HCT116 (cell line): ENCODE measurements around the gene ZNF181. TPM values are rescaled to one million over a fixed set of nuclear protein-coding genes. Genes with fewer than 3 reads are reported as not detected.
A peak's percentile ranks its signal among the peaks of the same experiment; 100 is the strongest.

Experiments
- ATAC-seq: fragments of 200-7000 bp; cut with Tn5 transposase; 2 replicates; pipeline ENCODE4 v1.9.1; 2020; ENCODE audit warnings: mild to moderate bottlenecking, moderate library complexity
- BruUV-seq: library from RNA; stranded (reverse); fragments of 400-500 nt; replicated peaks from 2 replicates; lab custom pipeline; 2021; lab: Mats Ljungman, UMichigan
- CTCF ChIA-PET: fragments of 300-600 bp; sonication (Branson Sonifier 250); formaldehyde crosslinking; loops from one replicate; lab custom pipeline; 2021; ENCODE audit warnings: antibody characterized with exemption; lab: Charles Lee
- POLR2A ChIA-PET: fragments of 300-600, 350-600 bp; sonication (Branson Sonifier 250); formaldehyde crosslinking; loops from one replicate; lab custom pipeline; 2021; ENCODE audit warnings: antibody characterized with exemption; lab: Charles Lee
- RAD21 ChIA-PET, 2 experiments: fragments of 300-600 bp; sonication (Branson Sonifier 250); formaldehyde crosslinking; loops; one replicate each; lab custom pipeline; 2023; ENCODE audit warnings: low total read pairs in 2 of 2; ENCODE audit not compliant: uncharacterized antibody in 2 of 2, unreplicated experiment in 2 of 2, low non-redundant PET in 1 of 2; lab: Charles Lee
- DNase-seq: peaks from one replicate; pipeline ENCODE4 v3.0.0-alpha.2; 2010; ENCODE audit warnings: low read depth, low spot score
- H2AFZ ChIP-seq: fragments of 200-600 bp; shearing (Covaris generic), sonication (generic); 2 replicates; pipeline ENCODE4 v1.6.1; 2017; ENCODE audit warnings: low read depth, mixed run types, mixed read lengths, antibody characterized with exemption, low read length; ENCODE audit not compliant: poor library complexity, severe bottlenecking
- H3K27ac ChIP-seq: 2 replicates; pipeline ENCODE4 v1.5.1; 2012; ENCODE audit warnings: low read depth, low read length
- H3K27me3 ChIP-seq: fragments of 200-600 bp; sonication (generic); 2 replicates; pipeline ENCODE4 v1.6.1; 2016; ENCODE audit warnings: mixed run types, low read length, mixed read lengths; ENCODE audit not compliant: insufficient read depth
- H3K36me3 ChIP-seq, 2 experiments: fragments of 200-500 bp in 1 of 2; fragments of 200-600 bp in 1 of 2; sonication (Bioruptor generic) in 1 of 2; sonication (generic) in 1 of 2; 2 replicates each; pipeline versions ENCODE4 v1.5.1 to v1.6.1; 2014 to 2016; ENCODE audit warnings: low read length in 2 of 2, inconsistent platforms in 1 of 2, mixed read lengths in 1 of 2, mixed run types in 1 of 2; ENCODE audit not compliant: insufficient read depth in 2 of 2, control insufficient read depth in 1 of 2
- H3K4me1 ChIP-seq, 2 experiments: fragments of 200-600 bp in 1 of 2; sonication (generic) in 1 of 2; 2 replicates each; pipeline versions ENCODE4 v1.5.1 to v1.6.1; 2012 to 2017; ENCODE audit warnings: low read length in 2 of 2, inconsistent platforms in 1 of 2, mild to moderate bottlenecking in 1 of 2, mixed read lengths in 1 of 2, mixed run types in 1 of 2, moderate library complexity in 1 of 2; ENCODE audit not compliant: insufficient read depth in 2 of 2, control insufficient read depth in 1 of 2
- H3K4me2 ChIP-seq: fragments of 200-600 bp; sonication (generic); 2 replicates; pipeline ENCODE4 v1.6.1; 2017; ENCODE audit warnings: mixed run types, low read length, mixed read lengths
- H3K4me3 ChIP-seq, 2 experiments: fragments of 200-600 bp in 1 of 2; sonication (generic) in 1 of 2; replicated peaks in 1 of 2; 2 replicates each; pipeline ENCODE4 v1.5.1; 2011 to 2016; ENCODE audit warnings: low read length in 2 of 2, control low read depth in 1 of 2, low read depth in 1 of 2, mild to moderate bottlenecking in 1 of 2, mixed read lengths in 1 of 2, mixed run types in 1 of 2
- H3K79me2 ChIP-seq: fragments of 200-600 bp; sonication (generic); 2 replicates; pipeline ENCODE4 v1.6.1; 2017; ENCODE audit warnings: mild to moderate bottlenecking, mixed run types, low read length, moderate library complexity, mixed read lengths; ENCODE audit not compliant: insufficient read depth
- H3K9ac ChIP-seq: fragments of 200-600 bp; sonication (generic); 2 replicates; pipeline ENCODE4 v1.6.1; 2016; ENCODE audit warnings: low read length, mixed read lengths
- H3K9me2 ChIP-seq: fragments of 200-600 bp; sonication (generic), shearing (Covaris generic); 2 replicates; pipeline ENCODE4 v1.6.1; 2017; ENCODE audit warnings: mixed run types, mild to moderate bottlenecking, moderate library complexity; ENCODE audit not compliant: insufficient read depth
- H3K9me3 ChIP-seq, 2 experiments: fragments of 200-500 bp in 1 of 2; fragments of 200-600 bp in 1 of 2; sonication (Bioruptor generic) in 1 of 2; sonication (generic) in 1 of 2; 2 replicates each; pipeline ENCODE4 v1.6.1; 2014 to 2017; ENCODE audit warnings: low read length in 2 of 2, mixed read lengths in 2 of 2, inconsistent platforms in 1 of 2, low read depth in 1 of 2, mild to moderate bottlenecking in 1 of 2, mixed run types in 1 of 2, moderate library complexity in 1 of 2; ENCODE audit not compliant: control insufficient read depth in 1 of 2, insufficient read depth in 1 of 2
- H4K20me1 ChIP-seq: fragments of 200-600 bp; sonication (generic), shearing (Covaris generic); 2 replicates; pipeline ENCODE4 v1.6.1; 2017; ENCODE audit warnings: mixed run types, mild to moderate bottlenecking, moderate library complexity; ENCODE audit not compliant: insufficient read depth
- CBX3 ChIP-seq: IDR thresholded peaks from 2 replicates; pipeline ENCODE4 v1.6.1; 2012; ENCODE audit warnings: low read depth
- EGR1 ChIP-seq: IDR thresholded peaks from 2 replicates; pipeline ENCODE4 v1.6.1; 2012; ENCODE audit warnings: low read depth
- ELF1 ChIP-seq: IDR thresholded peaks from 2 replicates; pipeline ENCODE4 v1.6.1; 2012; ENCODE audit warnings: low read depth, borderline replicate concordance
- EZH2 ChIP-seq: fragments of 200-600 bp; sonication (generic); IDR thresholded peaks from 2 replicates; pipeline ENCODE4 v1.6.1; 2017; ENCODE audit warnings: antibody characterized with exemption, mixed run types
- FOSL1 ChIP-seq: IDR thresholded peaks from 2 replicates; pipeline ENCODE4 v1.6.1; 2012; ENCODE audit warnings: low read depth
- POLR2A ChIP-seq: IDR thresholded peaks from 2 replicates; pipeline ENCODE4 v1.7.0; 2011; ENCODE audit warnings: borderline replicate concordance; ENCODE audit not compliant: insufficient read depth, insufficient read length; ENCODE audit errors: extremely low read depth
- POLR2AphosphoS5 ChIP-seq: IDR thresholded peaks from 2 replicates; pipeline ENCODE4 v1.6.1; 2011; ENCODE audit warnings: mild to moderate bottlenecking, low read depth, low read length, moderate library complexity
- RAD21 ChIP-seq: IDR thresholded peaks from 2 replicates; pipeline ENCODE4 v1.6.1; 2012; ENCODE audit warnings: low read depth, mild to moderate bottlenecking
- SP1 ChIP-seq: IDR thresholded peaks from 2 replicates; pipeline ENCODE4 v1.6.1; 2012; ENCODE audit warnings: low read depth
- SRF ChIP-seq: IDR thresholded peaks from 2 replicates; pipeline ENCODE4 v1.6.1; 2012; ENCODE audit warnings: low read depth
- ZFX ChIP-seq: fragments of 450-650 bp; IDR thresholded peaks from 2 replicates; pipeline ENCODE4 v1.6.1; 2017
- intact Hi-C: fragments of 100-400 bp; cut with micrococcal nuclease; formaldehyde crosslinking; loops from 2 replicates; pipeline ENCODE4 v1.10.0; 2022
- total RNA-seq: library from RNA; stranded (reverse); gene quantifications from one replicate; pipeline ENCODE4 v1.2.1, GENCODE V29; 2021; ENCODE audit not compliant: unreplicated experiment
- TF ChIP-seq, protein P1 (sequence below): IDR thresholded peaks from 2 replicates; pipeline ENCODE4 v1.6.1; 2011; ENCODE audit warnings: mild to moderate bottlenecking, low read length, moderate library complexity; ENCODE audit not compliant: insufficient replicate concordance; ENCODE audit errors: extremely low read depth
- TF ChIP-seq, protein P2 (sequence below): IDR thresholded peaks from 2 replicates; pipeline ENCODE4 v1.6.1; 2012
- TF ChIP-seq, protein P3 (sequence below), 3 experiments: fragments of 200-600 bp in 1 of 3; sonication (generic) in 1 of 3; IDR thresholded peaks in 2 of 3; conservative IDR thresholded peaks in 1 of 3; 2 replicates each; pipeline ENCODE4 v1.5.1; 2012 to 2017; ENCODE audit warnings: low read depth in 2 of 3, low read length in 2 of 3, antibody characterized with exemption in 1 of 3, borderline replicate concordance in 1 of 3, control low read depth in 1 of 3, mild to moderate bottlenecking in 1 of 3, mixed read lengths in 1 of 3, mixed run types in 1 of 3, moderate library complexity in 1 of 3; ENCODE audit not compliant: insufficient read depth in 1 of 3

The ZNF181 gene
- total RNA-seq, 1 experiment from 2014 or later = 4.0 TPM

DNA sequence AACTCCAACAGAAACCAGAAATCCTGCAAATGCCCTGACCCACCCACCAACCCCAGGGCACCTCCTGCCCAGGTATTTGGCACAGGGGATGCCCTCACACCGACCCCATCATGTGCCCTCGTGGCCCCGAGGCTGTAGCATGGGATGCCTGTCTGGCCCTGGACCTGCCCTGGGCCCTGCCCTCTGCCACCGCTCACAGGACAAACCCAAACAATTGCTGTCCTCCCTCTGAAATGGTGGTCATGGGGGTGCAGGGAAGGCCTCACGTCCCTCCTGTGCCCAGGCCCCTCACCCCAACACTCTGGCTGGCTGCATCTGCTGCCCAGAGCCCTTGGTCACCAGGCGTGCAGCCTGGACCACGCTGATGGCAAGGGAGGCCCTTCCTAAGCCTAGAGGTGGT is 2.1 kb upstream of the ZNF181 start:
- no peaks in the 10 kb centered on the region for H3K9me2 ChIP-seq
- H2AFZ ChIP-seq = no peak overlapping the region
- H3K36me3 ChIP-seq = no peaks in the 10 kb centered on the region
- H3K4me3 ChIP-seq = no peak overlapping the region
- ATAC-seq = no peak
- H3K9ac ChIP-seq = no peak overlapping the region
- no peak overlapping the region for H3K4me2 ChIP-seq
- DNase-seq = no peak
- ChIA-PET RAD21 (no interaction called here), POLR2A (no interaction called here), CTCF (no interaction called here)
- H4K20me1 ChIP-seq = no peaks in the 10 kb centered on the region
- H3K27me3 ChIP-seq = peaks cover 8% of the 10 kb centered on the region; the same call in 1 of the 2 replicates
- TF ChIP-seq SP1 (no peak), EGR1 (no peak), RAD21 (no peak), CBX3 (no peak), POLR2AphosphoS5 (no peak)
- TF ChIP-seq, protein P1, sequence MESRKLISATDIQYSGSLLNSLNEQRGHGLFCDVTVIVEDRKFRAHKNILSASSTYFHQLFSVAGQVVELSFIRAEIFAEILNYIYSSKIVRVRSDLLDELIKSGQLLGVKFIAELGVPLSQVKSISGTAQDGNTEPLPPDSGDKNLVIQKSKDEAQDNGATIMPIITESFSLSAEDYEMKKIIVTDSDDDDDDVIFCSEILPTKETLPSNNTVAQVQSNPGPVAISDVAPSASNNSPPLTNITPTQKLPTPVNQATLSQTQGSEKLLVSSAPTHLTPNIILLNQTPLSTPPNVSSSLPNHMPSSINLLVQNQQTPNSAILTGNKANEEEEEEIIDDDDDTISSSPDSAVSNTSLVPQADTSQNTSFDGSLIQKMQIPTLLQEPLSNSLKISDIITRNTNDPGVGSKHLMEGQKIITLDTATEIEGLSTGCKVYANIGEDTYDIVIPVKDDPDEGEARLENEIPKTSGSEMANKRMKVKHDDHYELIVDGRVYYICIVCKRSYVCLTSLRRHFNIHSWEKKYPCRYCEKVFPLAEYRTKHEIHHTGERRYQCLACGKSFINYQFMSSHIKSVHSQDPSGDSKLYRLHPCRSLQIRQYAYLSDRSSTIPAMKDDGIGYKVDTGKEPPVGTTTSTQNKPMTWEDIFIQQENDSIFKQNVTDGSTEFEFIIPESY = no peak
- H3K4me1 ChIP-seq = peaks cover 4 to 17% of the 10 kb centered on the region in 2 experiments; a peak in 2 of 4 replicates
- intact Hi-C loops = no loop called here
- no peaks in the 10 kb centered on the region for H3K79me2 ChIP-seq
- no peak overlapping the region for H3K27ac ChIP-seq
- peaks cover 0 to 4% of the 10 kb centered on the region in 2 experiments; a peak in 1 of 4 replicates for H3K9me3 ChIP-seq
- BruUV-seq = no TSS peak

DNA sequence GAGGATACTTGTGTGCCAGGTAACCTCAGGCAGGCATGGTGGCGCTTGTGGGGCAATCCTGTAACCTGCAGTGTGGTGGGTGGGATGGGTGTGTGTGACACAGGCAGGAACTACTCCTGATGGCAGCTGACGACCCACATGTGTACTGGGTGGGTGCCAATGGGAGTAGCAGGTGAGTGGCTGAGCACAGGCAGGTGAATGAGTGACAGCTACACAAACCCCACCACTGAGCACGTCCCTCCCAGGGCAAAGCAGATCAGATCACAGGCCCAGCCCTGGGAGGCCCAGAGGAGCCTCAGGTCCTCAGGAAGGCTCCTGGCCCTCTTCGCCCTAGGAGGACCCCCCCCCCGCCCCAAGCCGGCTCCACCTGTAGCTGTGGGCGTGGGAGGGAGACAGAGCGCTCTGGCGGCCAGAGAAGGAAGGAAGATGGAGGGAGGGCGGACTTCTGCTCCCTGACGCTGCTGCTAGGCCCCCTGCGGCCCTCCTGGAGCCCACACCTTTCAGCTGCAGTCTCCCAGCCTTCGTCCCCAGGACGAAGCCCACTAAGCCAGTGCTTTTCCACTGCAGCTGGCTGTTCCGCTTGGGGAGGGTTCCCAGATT is 1.3 kb upstream of the ZNF181 start:
- DNase-seq = no peak
- Histone ChIP-seq H3K9ac (no peak overlapping the region), H3K9me3 (peaks cover 0 to 4% of the 10 kb centered on the region in 2 experiments; a peak in 1 of 4 replicates), H3K4me1 (peaks cover 4 to 17% of the 10 kb centered on the region in 2 experiments; a peak in 2 of 4 replicates), H3K4me3 (peak overlapping the region; percentile 50 to 70), H2AFZ (no peak overlapping the region), H3K27me3 (peaks cover 6% of the 10 kb centered on the region; the same call in 1 of the 2 replicates), H3K79me2 (no peaks in the 10 kb centered on the region), H3K9me2 (no peaks in the 10 kb centered on the region), H3K4me2 (peak overlapping the region; percentile 93), H3K27ac (peak overlapping the region; percentile 72), H3K36me3 (no peaks in the 10 kb centered on the region), H4K20me1 (no peaks in the 10 kb centered on the region)
- ChIA-PET RAD21 (interaction anchor here in 1 of 2 experiments (0.7 kb wide), 1 partner anchor 12 kb away, joined by 3 read pairs; no protein-coding TSS in a partner anchor), POLR2A (no interaction called here), CTCF (interaction anchor here (1.2 kb wide), 1 partner anchor 20 kb away, joined by 4 read pairs; no protein-coding TSS in a partner anchor)
- BruUV-seq = no TSS peak
- no peak for ATAC-seq
- intact Hi-C loops = loop anchor here (1.0 kb wide), 1 partner anchor 55 kb away; the partner anchor contains the start of genes SCGB2B2 and ZNF302
- TF ChIP-seq FOSL1 = no peak
- no peak for TF ChIP-seq SRF
- TF ChIP-seq RAD21 = no peak
- TF ChIP-seq EZH2 = no peak
- TF ChIP-seq EGR1 = no peak
- TF ChIP-seq, protein P2, sequence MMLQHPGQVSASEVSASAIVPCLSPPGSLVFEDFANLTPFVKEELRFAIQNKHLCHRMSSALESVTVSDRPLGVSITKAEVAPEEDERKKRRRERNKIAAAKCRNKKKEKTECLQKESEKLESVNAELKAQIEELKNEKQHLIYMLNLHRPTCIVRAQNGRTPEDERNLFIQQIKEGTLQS = no peak
- no peak for TF ChIP-seq ELF1
- no peak for TF ChIP-seq POLR2A
- TF ChIP-seq, protein P3, sequence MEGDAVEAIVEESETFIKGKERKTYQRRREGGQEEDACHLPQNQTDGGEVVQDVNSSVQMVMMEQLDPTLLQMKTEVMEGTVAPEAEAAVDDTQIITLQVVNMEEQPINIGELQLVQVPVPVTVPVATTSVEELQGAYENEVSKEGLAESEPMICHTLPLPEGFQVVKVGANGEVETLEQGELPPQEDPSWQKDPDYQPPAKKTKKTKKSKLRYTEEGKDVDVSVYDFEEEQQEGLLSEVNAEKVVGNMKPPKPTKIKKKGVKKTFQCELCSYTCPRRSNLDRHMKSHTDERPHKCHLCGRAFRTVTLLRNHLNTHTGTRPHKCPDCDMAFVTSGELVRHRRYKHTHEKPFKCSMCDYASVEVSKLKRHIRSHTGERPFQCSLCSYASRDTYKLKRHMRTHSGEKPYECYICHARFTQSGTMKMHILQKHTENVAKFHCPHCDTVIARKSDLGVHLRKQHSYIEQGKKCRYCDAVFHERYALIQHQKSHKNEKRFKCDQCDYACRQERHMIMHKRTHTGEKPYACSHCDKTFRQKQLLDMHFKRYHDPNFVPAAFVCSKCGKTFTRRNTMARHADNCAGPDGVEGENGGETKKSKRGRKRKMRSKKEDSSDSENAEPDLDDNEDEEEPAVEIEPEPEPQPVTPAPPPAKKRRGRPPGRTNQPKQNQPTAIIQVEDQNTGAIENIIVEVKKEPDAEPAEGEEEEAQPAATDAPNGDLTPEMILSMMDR (IDR thresholded peaks at IDR 0.05 in 2 of 3, conservative IDR thresholded peaks at IDR 0.05 in 1 of 3; ENCODE audit: borderline replicate concordance in 1 of 3, insufficient read depth in 1 of 3, low read depth in 2 of 3, low read length in 2 of 3) = no peak
- no peak for TF ChIP-seq ZFX
